Tibial artery (tissue), 4 donors: Measurements from ENCODE around the gene RBM12.
"Not testable (repeated sequence)": the region's sequence is repeated elsewhere in the genome, so short reads cannot be mapped to it uniquely, and the experiment has no call there.

Source experiments
- DNase-seq, 2 donors: peaks; one replicate each; pipeline ENCODE4 v3.0.0-alpha.2; 2019
- H3K27ac ChIP-seq, 2 donors: fragments of 200-600 bp; sonication (generic) in 1 of 2; 1 replicate in 1 of 2; 2 replicates in 1 of 2; pipeline ENCODE4 v1.5.1; 2018 to 2019; ENCODE audit warnings: mild to moderate bottlenecking in 1 of 2
- H3K27me3 ChIP-seq, 2 donors: fragments of 200-600 bp; sonication (generic) in 1 of 2; one replicate each; pipeline versions ENCODE4 v1.5.1 to v1.6.0; 2016 to 2019
- H3K36me3 ChIP-seq, 3 donors: fragments of 200-600 bp; sonication (generic) in 2 of 3; one replicate each; pipeline ENCODE4 v1.5.1; 2016 to 2019; ENCODE audit warnings: mild to moderate bottlenecking in 2 of 3
- H3K4me1 ChIP-seq, 4 donors: fragments of 200-600 bp; sonication (generic) in 2 of 4; 1 replicate in 3 of 4; 2 replicates in 1 of 4; pipeline ENCODE4 v1.5.1; 2016 to 2019
- H3K4me3 ChIP-seq, 2 donors: fragments of 200-600 bp; sonication (generic) in 1 of 2; 1 replicate in 1 of 2; 2 replicates in 1 of 2; pipeline ENCODE4 v1.5.1; 2018 to 2019; ENCODE audit warnings: mild to moderate bottlenecking in 2 of 2
- H3K9me3 ChIP-seq, 3 donors: fragments of 200-600 bp; sonication (generic) in 1 of 3; one replicate each; pipeline ENCODE4 v1.5.1; 2016 to 2019
- CTCF ChIP-seq, 2 experiments: fragments of 200-600 bp in 1 of 2; fragments of 450-650 bp in 1 of 2; IDR thresholded peaks; one replicate each; pipeline ENCODE4 v1.5.1; 2017 to 2019; ENCODE audit warnings: antibody characterized with exemption in 2 of 2, mild to moderate bottlenecking in 1 of 2, moderate library complexity in 1 of 2
- intact Hi-C: fragments of 100-400 bp; cut with DNase I; formaldehyde crosslinking; loops from one replicate; pipeline ENCODE4 v1.15.0; 2023; ENCODE audit warnings: low total_unique reads

Gene RBM12

GRCh38 chr20:35664466-35665206, at the start of gene RBM12, which contains the start of gene CPNE1:
Gene RBM12 (minus strand): TSS chr20:35664900. CDS start chr20:35655322, 9,578 bp downstream.
Gene CPNE1 (minus strand): TSS chr20:35664900. CDS start chr20:35632923, 31,977 bp downstream.
- intact Hi-C loops: loop anchor here (5.0 kb wide), 1 partner anchor 47 kb away; the partner anchor contains the start of gene SPAG4
- peaks cover 14 to 21% (median 17%) of the 10 kb centered on the region in 3 donors for H3K36me3 ChIP-seq
- H3K4me3 ChIP-seq: peak within 1 kb of the TSS; percentile 67 to 87
- no peak for TF ChIP-seq CTCF (IDR thresholded peaks at IDR 0.05)
- H3K27me3 ChIP-seq: no peaks in the 10 kb centered on the region
- peak; percentile 87 to 96 for DNase-seq
- peak within 1 kb of the TSS; percentile 93 to 99 for H3K27ac ChIP-seq
- H3K4me1 ChIP-seq: peaks cover 0 to 40% (median 24%) of the 10 kb centered on the region in 4 donors
- no peaks in the 10 kb centered on the region for H3K9me3 ChIP-seq

GRCh38 chr20:35714127-35714526, 49.4 kb upstream of the RBM12 start:
- Histone ChIP-seq H3K9me3 (no peaks in the 10 kb centered on the region), H3K27ac (no peak overlapping the region), H3K27me3 (no peaks in the 10 kb centered on the region), H3K36me3 (peaks cover 77 to 98% (median 96%) of the 10 kb centered on the region in 3 donors), H3K4me1 (peaks cover 0 to 21% (median 9%) of the 10 kb centered on the region in 4 donors), H3K4me3 (no peak overlapping the region)
- intact Hi-C loops: no loop called here
- DNase-seq: no peak
- TF ChIP-seq CTCF (IDR thresholded peaks at IDR 0.05): no peak

GRCh38 chr20:35713120-35713519, 48.4 kb upstream of the RBM12 start:
- intact Hi-C loops, H3K27me3 ChIP-seq, DNase-seq, H3K9me3 ChIP-seq, H3K4me3 ChIP-seq, H3K27ac ChIP-seq: not testable (repeated sequence)
- peaks cover 0 to 25% (median 11%) of the 10 kb centered on the region in 4 donors for H3K4me1 ChIP-seq
- peaks cover 75 to 94% (median 86%) of the 10 kb centered on the region in 3 donors for H3K36me3 ChIP-seq

GRCh38 chr20:35711588-35712209, 47.0 kb upstream of the RBM12 start:
- no peak for TF ChIP-seq CTCF (IDR thresholded peaks at IDR 0.05)
- H3K27me3 ChIP-seq: no peaks in the 10 kb centered on the region
- H3K4me3 ChIP-seq: no peak overlapping the region
- intact Hi-C loops: no loop called here
- no peaks in the 10 kb centered on the region for H3K9me3 ChIP-seq
- DNase-seq: no peak
- H3K27ac ChIP-seq: no peak overlapping the region
- peaks cover 67 to 94% (median 74%) of the 10 kb centered on the region in 3 donors for H3K36me3 ChIP-seq
- H3K4me1 ChIP-seq: peaks cover 0 to 25% (median 11%) of the 10 kb centered on the region in 4 donors

GRCh38 chr20:35710884-35711587, 46.3 kb upstream of the RBM12 start:
- DNase-seq: no peak
- H3K27me3 ChIP-seq: no peaks in the 10 kb centered on the region
- peaks cover 0 to 25% (median 11%) of the 10 kb centered on the region in 4 donors for H3K4me1 ChIP-seq
- intact Hi-C loops: no loop called here
- no peaks in the 10 kb centered on the region for H3K9me3 ChIP-seq
- TF ChIP-seq CTCF (IDR thresholded peaks at IDR 0.05): no peak
- peaks cover 67 to 94% (median 74%) of the 10 kb centered on the region in 3 donors for H3K36me3 ChIP-seq
- H3K27ac ChIP-seq: no peak overlapping the region
- H3K4me3 ChIP-seq: no peak overlapping the region
